CD14-positive monocyte (primary cell): ENCODE data around the gene UMPS. TPM values are rescaled to one million over a fixed set of nuclear protein-coding genes. Genes with fewer than 3 reads are reported as not detected.
A peak's percentile ranks its signal among the peaks of the same experiment; 100 is the strongest.

Experiments used
- DNase-seq, 3 donors: peaks; one replicate each; pipeline ENCODE4 v3.0.0-alpha.2; 2011 to 2022
- H2AFZ ChIP-seq: 2 replicates; pipeline ENCODE4 v1.6.0; 2012; ENCODE audit warnings: mild to moderate bottlenecking, low read depth, low read length, inconsistent platforms; ENCODE audit not compliant: insufficient read depth, poor library complexity, severe bottlenecking
- H3K27ac ChIP-seq, 2 donors: 1 replicate in 1 of 2; 2 replicates in 1 of 2; pipeline ENCODE4 v1.5.1; 2012 to 2013; ENCODE audit warnings: low read length in 2 of 2, control low read depth in 1 of 2, inconsistent platforms in 1 of 2, low read depth in 1 of 2, mild to moderate bottlenecking in 1 of 2
- H3K27me3 ChIP-seq, 2 donors: one replicate each; pipeline versions ENCODE4 v1.6.0 to v1.6.1; 2011 to 2013; ENCODE audit warnings: low read length in 2 of 2; ENCODE audit not compliant: control insufficient read depth in 2 of 2, insufficient read depth in 2 of 2
- H3K36me3 ChIP-seq, 2 donors: replicated peaks in 1 of 2; 1 replicate in 1 of 2; 2 replicates in 1 of 2; pipeline versions ENCODE4 v1.5.1 to v1.6.1; 2012 to 2013; ENCODE audit warnings: low read length in 2 of 2, control low read depth in 1 of 2, inconsistent platforms in 1 of 2, mild to moderate bottlenecking in 1 of 2; ENCODE audit not compliant: insufficient read depth in 2 of 2, control insufficient read depth in 1 of 2
- H3K4me1 ChIP-seq, 2 donors: 1 replicate in 1 of 2; 2 replicates in 1 of 2; pipeline versions ENCODE4 v1.5.1 to v1.6.1; 2012 to 2013; ENCODE audit warnings: low read length in 2 of 2, control low read depth in 1 of 2, inconsistent platforms in 1 of 2, mild to moderate bottlenecking in 1 of 2, moderate library complexity in 1 of 2; ENCODE audit not compliant: insufficient read depth in 2 of 2, control insufficient read depth in 1 of 2
- H3K4me2 ChIP-seq: replicated peaks from 2 replicates; pipeline ENCODE3; 2012; ENCODE audit warnings: low read length, moderate library complexity, mild to moderate bottlenecking; ENCODE audit not compliant: poor library complexity, severe bottlenecking; ENCODE audit errors: extremely low read depth
- H3K4me3 ChIP-seq, 3 experiments: fragments of 200-600 bp in 1 of 3; sonication (generic) in 1 of 3; replicated peaks in 1 of 3; 1 replicate in 2 of 3; 2 replicates in 1 of 3; pipeline ENCODE4 v1.5.1; 2011 to 2013; ENCODE audit warnings: low read length in 3 of 3, mild to moderate bottlenecking in 3 of 3, control low read depth in 2 of 3, low read depth in 2 of 3, inconsistent platforms in 1 of 3, moderate library complexity in 1 of 3
- H3K79me2 ChIP-seq: 2 replicates; pipeline ENCODE4 v1.6.0; 2012; ENCODE audit warnings: mild to moderate bottlenecking, control low read depth, inconsistent platforms, low read length, moderate library complexity; ENCODE audit not compliant: insufficient read depth
- H3K9ac ChIP-seq: 2 replicates; pipeline ENCODE4 v1.6.0; 2017; ENCODE audit warnings: low read length, mild to moderate bottlenecking; ENCODE audit not compliant: insufficient read depth, poor library complexity, severe bottlenecking
- H3K9me3 ChIP-seq, 2 donors: replicated peaks in 1 of 2; 1 replicate in 1 of 2; 2 replicates in 1 of 2; pipeline versions ENCODE4 v1.5.1 to v1.6.1; 2012 to 2013; ENCODE audit warnings: low read length in 2 of 2, control low read depth in 1 of 2; ENCODE audit not compliant: control insufficient read depth in 1 of 2, insufficient read depth in 1 of 2
- H4K20me1 ChIP-seq: 2 replicates; pipeline ENCODE4 v1.6.0; 2012; ENCODE audit warnings: mild to moderate bottlenecking, low read length, control low read depth, moderate library complexity; ENCODE audit not compliant: insufficient read depth
- H3K27ac Mint-ChIP-seq, 7 donors: one replicate each; pipeline ENCODE4 v1.8.0; 2020; ENCODE audit warnings: mild to moderate bottlenecking in 7 of 7, mixed read lengths in 7 of 7, moderate library complexity in 6 of 7, inconsistent platforms in 2 of 7
- H3K27me3 Mint-ChIP-seq, 3 donors: one replicate each; pipeline ENCODE4 v1.8.0; 2021 to 2022; ENCODE audit warnings: low read depth in 3 of 3, mild to moderate bottlenecking in 3 of 3, mixed read lengths in 3 of 3, moderate library complexity in 3 of 3, inconsistent platforms in 1 of 3
- H3K36me3 Mint-ChIP-seq, 2 donors: one replicate each; pipeline ENCODE4 v1.8.0; 2020; ENCODE audit warnings: mixed read lengths in 2 of 2, inconsistent platforms in 1 of 2, mild to moderate bottlenecking in 1 of 2
- H3K4me1 Mint-ChIP-seq: one replicate; pipeline ENCODE4 v1.8.0; 2020; ENCODE audit warnings: mild to moderate bottlenecking, mixed read lengths
- H3K4me3 Mint-ChIP-seq, 2 donors: one replicate each; pipeline ENCODE4 v1.8.0; 2020; ENCODE audit warnings: mild to moderate bottlenecking in 2 of 2, mixed read lengths in 2 of 2, moderate library complexity in 1 of 2
- H3K9me3 Mint-ChIP-seq, 7 donors: one replicate each; pipeline ENCODE4 v1.8.0; 2020 to 2022; ENCODE audit warnings: mixed read lengths in 7 of 7, mild to moderate bottlenecking in 6 of 7, moderate library complexity in 6 of 7, inconsistent platforms in 2 of 7
- CTCF ChIP-seq: fragments of 200-600 bp; IDR thresholded peaks from one replicate; pipeline ENCODE4 v1.8.0; 2022; ENCODE audit warnings: antibody characterized with exemption, mild to moderate bottlenecking
- WGBS: methylation state at CpG from one replicate; pipeline ENCODE4 v1.1.5; 2013; ENCODE audit warnings: missing lambda C conversion rate; ENCODE audit not compliant: insufficient coverage; 5-methylcytosine and 5-hydroxymethylcytosine counted together
- intact Hi-C, 2 donors: fragments of 100-400 bp; cut with micrococcal nuclease; formaldehyde crosslinking; loops; one replicate each; pipeline versions ENCODE4 v1.15.0 to v1.15.1; 2023
- polyA plus RNA-seq, 3 donors: library from polyadenylated mRNA; depleted of rRNA in 1 of 3; unstranded in 2 of 3; stranded (reverse) in 1 of 3; fragments of 300-500 nt in 2 of 3; fragments of >200 nt in 1 of 3; fragmentation: Illumina TruSeq in 2 of 3; gene quantifications; 1 replicate in 2 of 3; 2 replicates in 1 of 3; pipeline ENCODE4 v1.2.3, GENCODE V29; 2012 to 2021

Gene UMPS
- polyA plus RNA-seq, 3 donors, result 4.6 to 13.5 (median 9.1) TPM

DNA sequence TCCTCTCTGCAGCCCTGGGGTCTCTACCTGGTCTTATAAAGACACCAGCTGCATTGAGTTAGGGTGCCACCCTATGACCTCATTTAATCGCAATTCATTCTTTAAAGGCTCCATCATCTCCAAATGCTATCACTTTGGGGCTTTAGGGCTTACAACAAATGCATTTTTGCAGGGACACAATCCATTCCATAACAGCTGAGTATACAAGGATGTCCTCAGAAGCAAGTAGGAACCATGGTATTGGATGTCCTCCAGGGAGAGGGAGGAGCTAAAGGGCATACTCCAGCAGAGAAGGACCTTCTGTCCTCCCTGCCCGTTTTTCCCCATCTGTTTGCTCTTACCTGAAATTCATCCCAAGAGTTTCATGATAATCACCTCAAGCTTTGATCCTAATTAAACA, 30.3 kb downstream of the UMPS start:
- no peak overlapping the region for H2AFZ ChIP-seq
- H3K27ac Mint-ChIP-seq, result no peak overlapping the region

GRCh38 chr3:124761250-124761796, 31.1 kb downstream of the UMPS start:
- Histone ChIP-seq H3K9ac (no peak overlapping the region), H3K9me3 (no peaks in the 10 kb centered on the region), H4K20me1 (no peaks in the 10 kb centered on the region), H3K4me3 (peak overlapping the region in 1 of 3 experiments; percentile 40), H3K36me3 (no peaks in the 10 kb centered on the region), H3K27me3 (no peaks in the 10 kb centered on the region), H3K27ac (no peak overlapping the region), H2AFZ (peak overlapping the region; percentile 52), H3K4me2 (peak overlapping the region; percentile 51), H3K79me2 (no peaks in the 10 kb centered on the region), H3K4me1 (peaks cover 3 to 7% of the 10 kb centered on the region in 2 donors)
- H3K36me3 Mint-ChIP-seq, result no peaks in the 10 kb centered on the region
- 14% methylated on average over 12 of the region's 15 CpGs for WGBS
- no peaks in the 10 kb centered on the region for H3K9me3 Mint-ChIP-seq
- TF ChIP-seq CTCF, result peak; percentile 92
- no peak overlapping the region for H3K27ac Mint-ChIP-seq
- H3K27me3 Mint-ChIP-seq, result peaks cover 1 to 4% (median 4%) of the 10 kb centered on the region in 3 donors
- DNase-seq, result peak; percentile 64 to 73 (median 70)
- H3K4me3 Mint-ChIP-seq, result peak overlapping the region in 1 of 2 donors; percentile 84
- intact Hi-C loops, result loop anchor here (1.0 to 2.0 kb wide), 2 partner anchors 139 to 140 kb away; no protein-coding TSS in a partner anchor
- H3K4me1 Mint-ChIP-seq, result peaks cover 5% of the 10 kb centered on the region

More for the DNA sequence above, 30.3 kb downstream of the UMPS start:
- H3K9me3 Mint-ChIP-seq, result no peaks in the 10 kb centered on the region
- Histone ChIP-seq H3K4me1 (peaks cover 3 to 7% of the 10 kb centered on the region in 2 donors), H3K9me3 (no peaks in the 10 kb centered on the region), H4K20me1 (no peaks in the 10 kb centered on the region), H3K4me3 (no peak overlapping the region), H3K36me3 (no peaks in the 10 kb centered on the region), H3K27me3 (no peaks in the 10 kb centered on the region), H3K9ac (no peak overlapping the region), H3K27ac (no peak overlapping the region), H3K4me2 (no peak overlapping the region), H3K79me2 (no peaks in the 10 kb centered on the region)
- peaks cover 1 to 4% (median 2%) of the 10 kb centered on the region in 3 donors for H3K27me3 Mint-ChIP-seq
- peaks cover 5% of the 10 kb centered on the region for H3K4me1 Mint-ChIP-seq
- intact Hi-C loops, result loop anchor here in 1 of 2 donors (2.0 kb wide), 1 partner anchor 140 kb away; no protein-coding TSS in a partner anchor
- TF ChIP-seq CTCF, result no peak
- no CpG with 5 or more reads among the region's 2 CpGs for WGBS
- DNase-seq, result no peak
- H3K36me3 Mint-ChIP-seq, result no peaks in the 10 kb centered on the region
- H3K4me3 Mint-ChIP-seq, result no peak overlapping the region
